ENCODE data around the gene ZNF101.

The ZNF101 gene

GRCh38 chr19:19655641-19656343, 12.8 kb upstream of the ZNF101 start:
- DNase-seq, result no peak
- no peaks in the 10 kb centered on the region for H3K27me3 Mint-ChIP-seq (ENCODE audit: low read depth, poor library complexity)
- no peak overlapping the region for H3K4me3 Mint-ChIP-seq
- no peaks in the 10 kb centered on the region for H3K4me1 Mint-ChIP-seq
- no peak for TF ChIP-seq CTCF (IDR thresholded peaks at IDR 0.05)
- H3K9me3 Mint-ChIP-seq, result no peaks in the 10 kb centered on the region
- H3K27ac Mint-ChIP-seq, result no peak overlapping the region
- H3K36me3 Mint-ChIP-seq (ENCODE audit: low read depth), result peaks cover 31% of the 10 kb centered on the region

DNA sequence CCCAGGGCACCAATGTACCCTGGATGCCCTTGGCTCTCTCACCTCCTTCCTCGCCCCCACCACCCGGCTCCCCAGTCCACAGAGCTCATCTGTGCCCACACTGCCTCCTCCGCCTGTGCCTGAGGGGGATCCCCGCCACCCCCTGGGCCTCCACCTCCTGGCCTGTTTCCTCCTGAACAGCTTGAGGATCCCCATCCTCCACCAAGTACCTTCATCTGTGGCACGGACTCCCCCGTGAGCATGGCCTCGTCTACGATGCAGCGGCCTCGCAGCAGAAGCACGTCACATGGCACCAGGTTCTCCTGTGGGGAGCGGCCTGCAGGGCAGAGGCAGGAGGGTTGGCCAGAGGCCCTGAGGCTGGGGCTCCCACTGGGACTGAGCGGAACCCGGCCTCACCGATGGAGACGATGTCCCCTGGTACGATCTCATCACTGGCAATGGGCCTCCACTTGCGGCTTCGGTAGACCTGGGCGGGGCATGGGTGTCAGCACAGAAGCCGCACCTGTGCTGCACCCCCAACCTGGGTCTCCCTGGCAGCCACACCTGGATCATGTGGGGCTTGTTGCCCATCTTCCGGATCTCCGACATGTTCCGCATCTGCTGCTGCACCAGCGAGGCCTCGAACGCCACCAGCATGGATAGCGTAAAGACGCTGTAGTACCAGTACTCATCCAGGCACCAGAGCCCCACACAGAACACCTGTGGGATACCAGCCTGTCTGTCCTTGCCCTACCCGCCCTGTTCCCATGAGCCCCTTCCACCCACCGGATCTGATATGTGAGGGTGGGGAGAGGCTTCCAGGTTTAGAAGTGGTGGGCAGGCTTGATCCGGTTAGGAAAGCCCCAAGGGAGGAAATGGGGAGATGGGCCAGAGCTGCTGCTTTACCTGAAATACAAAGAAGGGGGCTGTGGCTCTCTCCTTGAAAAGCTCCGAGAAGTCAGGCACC, 11.9 kb upstream of the ZNF101 start:
- Mint-ChIP-seq H3K4me1 (peaks cover 8% of the 10 kb centered on the region), H3K27me3 (ENCODE audit: low read depth, poor library complexity) (no peaks in the 10 kb centered on the region), H3K9me3 (no peaks in the 10 kb centered on the region), H3K36me3 (ENCODE audit: low read depth) (peaks cover 37% of the 10 kb centered on the region), H3K27ac (peak overlapping the region; percentile 15), H3K4me3 (no peak overlapping the region)
- DNase-seq, result no peak
- no peak for TF ChIP-seq CTCF (IDR thresholded peaks at IDR 0.05)

GRCh38 chr19:19657397-19657783, 11.2 kb upstream of the ZNF101 start:
- Mint-ChIP-seq H3K4me1 (peaks cover 15% of the 10 kb centered on the region), H3K27ac (no peak overlapping the region), H3K4me3 (no peak overlapping the region), H3K9me3 (no peaks in the 10 kb centered on the region), H3K36me3 (ENCODE audit: low read depth) (peaks cover 32% of the 10 kb centered on the region), H3K27me3 (ENCODE audit: low read depth, poor library complexity) (no peaks in the 10 kb centered on the region)
- TF ChIP-seq CTCF (IDR thresholded peaks at IDR 0.05), result no peak
- DNase-seq, result no peak

GRCh38 chr19:19659646-19660245, 8.9 kb upstream of the ZNF101 start:
- Mint-ChIP-seq H3K4me3 (no peak overlapping the region), H3K27ac (no peak overlapping the region), H3K4me1 (peaks cover 20% of the 10 kb centered on the region), H3K9me3 (peaks cover 7% of the 10 kb centered on the region), H3K27me3 (ENCODE audit: low read depth, poor library complexity) (no peaks in the 10 kb centered on the region), H3K36me3 (ENCODE audit: low read depth) (peaks cover 23% of the 10 kb centered on the region)
- DNase-seq, result no peak
- TF ChIP-seq CTCF (IDR thresholded peaks at IDR 0.05), result no peak

- TF ChIP-seq CTCF (IDR thresholded peaks at IDR 0.05), result no peak
- peaks cover 17% of the 10 kb centered on the region for H3K36me3 Mint-ChIP-seq (ENCODE audit: low read depth)
- no peaks in the 10 kb centered on the region for H3K27me3 Mint-ChIP-seq (ENCODE audit: low read depth, poor library complexity)
- no peak for DNase-seq
- peaks cover 20% of the 10 kb centered on the region for H3K4me1 Mint-ChIP-seq
- peak overlapping the region; percentile 93 for H3K4me3 Mint-ChIP-seq
- peaks cover 10% of the 10 kb centered on the region for H3K9me3 Mint-ChIP-seq
- peak overlapping the region; percentile 89 for H3K27ac Mint-ChIP-seq
These were observed 7.4 kb upstream of the ZNF101 start for GRCh38 chr19:19661141-19661674.

All from nephron progenitor cell (in vitro differentiated cells).